Neuronal stem cell (in vitro differentiated cells): ENCODE results near the gene NSUN6.
"Not testable (repeated sequence)": the region's sequence is repeated elsewhere in the genome, so short reads cannot be mapped to it uniquely, and the experiment has no call there.

Experiments used
- DNase-seq: peaks from one replicate; pipeline ENCODE4 v3.0.0-alpha.2; 2013; ENCODE audit warnings: low spot score
- H2AFZ ChIP-seq: one replicate; pipeline ENCODE4 v1.6.1; 2013; ENCODE audit warnings: mild to moderate bottlenecking, low read length, inconsistent platforms
- H2AK5ac ChIP-seq: 2 replicates; pipeline ENCODE4 v1.6.1; 2013; ENCODE audit warnings: low read depth, mild to moderate bottlenecking, inconsistent platforms, low read length, moderate library complexity, mixed read lengths
- H2BK120ac ChIP-seq: 2 replicates; pipeline ENCODE4 v1.6.1; 2013; ENCODE audit warnings: low read depth, mild to moderate bottlenecking, inconsistent platforms, low read length, moderate library complexity, mixed read lengths
- H2BK12ac ChIP-seq: one replicate; pipeline ENCODE4 v1.6.1; 2013; ENCODE audit warnings: low read length, inconsistent platforms
- H2BK15ac ChIP-seq: 2 replicates; pipeline ENCODE4 v1.6.1; 2013; ENCODE audit warnings: mild to moderate bottlenecking, low read length, inconsistent platforms, mixed read lengths
- H2BK5ac ChIP-seq: one replicate; pipeline ENCODE4 v1.6.1; 2013; ENCODE audit warnings: inconsistent platforms, mild to moderate bottlenecking, low read length, moderate library complexity
- H3K14ac ChIP-seq: one replicate; pipeline ENCODE4 v1.6.1; 2013; ENCODE audit warnings: low read length, inconsistent platforms
- H3K18ac ChIP-seq: 2 replicates; pipeline ENCODE4 v1.6.1; 2013; ENCODE audit warnings: low read length, inconsistent platforms
- H3K23ac ChIP-seq: 2 replicates; pipeline ENCODE4 v1.6.1; 2013; ENCODE audit warnings: low read depth, mild to moderate bottlenecking, mixed read lengths, low read length, inconsistent platforms; ENCODE audit not compliant: poor library complexity
- H3K27ac ChIP-seq: replicated peaks from 3 replicates; pipeline ENCODE4 v1.5.1; 2013; ENCODE audit warnings: low read length, inconsistent platforms
- H3K27me3 ChIP-seq, 3 experiments: 2 replicates each; pipeline ENCODE4 v1.6.1; 2013; ENCODE audit warnings: low read length in 3 of 3, mild to moderate bottlenecking in 2 of 3, inconsistent platforms in 1 of 3, low read depth in 1 of 3, mixed read lengths in 1 of 3, moderate library complexity in 1 of 3; ENCODE audit not compliant: control insufficient read depth in 3 of 3, insufficient read depth in 3 of 3
- H3K36me3 ChIP-seq, 2 donors: replicated peaks in 1 of 2; 2 replicates each; pipeline ENCODE4 v1.6.1; 2013; ENCODE audit warnings: low read length in 2 of 2; ENCODE audit not compliant: control insufficient read depth in 2 of 2, insufficient read depth in 2 of 2
- H3K4ac ChIP-seq: 2 replicates; pipeline ENCODE4 v1.6.1; 2013; ENCODE audit warnings: inconsistent platforms, mild to moderate bottlenecking, low read length, moderate library complexity
- H3K4me1 ChIP-seq, 2 donors: 1 replicate in 1 of 2; 2 replicates in 1 of 2; pipeline ENCODE4 v1.6.1; 2013; ENCODE audit warnings: low read length in 2 of 2, low read depth in 1 of 2; ENCODE audit not compliant: control insufficient read depth in 2 of 2, insufficient read depth in 1 of 2
- H3K4me2 ChIP-seq: one replicate; pipeline ENCODE4 v1.6.1; 2013; ENCODE audit warnings: mild to moderate bottlenecking, low read length, inconsistent platforms; ENCODE audit not compliant: insufficient read depth, poor library complexity, severe bottlenecking
- H3K4me3 ChIP-seq, 2 donors: 2 replicates each; pipeline ENCODE4 v1.5.1; 2013; ENCODE audit warnings: low read length in 2 of 2, mild to moderate bottlenecking in 2 of 2, inconsistent platforms in 1 of 2, moderate library complexity in 1 of 2
- H3K79me1 ChIP-seq: one replicate; pipeline ENCODE4 v1.6.1; 2013; ENCODE audit warnings: low read depth, mild to moderate bottlenecking, inconsistent platforms, low read length, moderate library complexity
- H3K9ac ChIP-seq: one replicate; pipeline ENCODE4 v1.6.1; 2013; ENCODE audit warnings: mild to moderate bottlenecking, low read depth, low read length, inconsistent platforms; ENCODE audit not compliant: poor library complexity
- H3K9me3 ChIP-seq, 2 donors: replicated peaks in 1 of 2; 2 replicates each; pipeline versions ENCODE3 to v1.6.1; 2013; ENCODE audit warnings: low read length in 2 of 2, mild to moderate bottlenecking in 2 of 2, inconsistent platforms in 1 of 2, low read depth in 1 of 2, mixed read lengths in 1 of 2, moderate library complexity in 1 of 2; ENCODE audit not compliant: control insufficient read depth in 2 of 2, insufficient read depth in 1 of 2
- H4K8ac ChIP-seq: one replicate; pipeline ENCODE4 v1.6.1; 2013; ENCODE audit warnings: low read depth, mild to moderate bottlenecking, inconsistent platforms, low read length, moderate library complexity
- H4K91ac ChIP-seq: one replicate; pipeline ENCODE4 v1.6.1; 2013; ENCODE audit warnings: low read length, low read depth, mild to moderate bottlenecking, inconsistent platforms; ENCODE audit not compliant: poor library complexity
- WGBS, 2 donors: extraction: QIAGEN DNeasy Blood & Tissue Kit; methylation state at CpG; one replicate each; pipeline ENCODE4 v1.1.7; 2013; ENCODE audit warnings: missing lambda C conversion rate in 2 of 2, mixed read lengths in 1 of 2; ENCODE audit not compliant: insufficient read length in 2 of 2, insufficient replicate concordance in 1 of 2; ENCODE audit errors: extremely low coverage in 2 of 2; 5-methylcytosine and 5-hydroxymethylcytosine counted together

NSUN6 gene

GRCh38 chr10:18623671-18624070, 27.7 kb downstream of the NSUN6 start:
- DNase-seq, H4K91ac ChIP-seq, H3K4me2 ChIP-seq, H3K79me1 ChIP-seq, H3K9ac ChIP-seq, H3K18ac ChIP-seq, H2AFZ ChIP-seq, H3K27me3 ChIP-seq, H2AK5ac ChIP-seq, H3K9me3 ChIP-seq, H2BK5ac ChIP-seq, H3K4me1 ChIP-seq, H3K23ac ChIP-seq, H4K8ac ChIP-seq, H3K14ac ChIP-seq, H3K27ac ChIP-seq, H3K4me3 ChIP-seq, H2BK120ac ChIP-seq, H3K4ac ChIP-seq, H2BK12ac ChIP-seq, H2BK15ac ChIP-seq: not testable (repeated sequence)
- peaks cover 6 to 38% of the 10 kb centered on the region in 2 donors for H3K36me3 ChIP-seq
- WGBS, 2 donors, result no CpG with 5 or more reads among the region's 1 CpG

- no peak overlapping the region for H2BK15ac ChIP-seq
- no peak overlapping the region for H3K9ac ChIP-seq
- H3K4me1 ChIP-seq, result no peaks in the 10 kb centered on the region
- no peak overlapping the region for H3K14ac ChIP-seq
- H2BK5ac ChIP-seq, result no peak overlapping the region
- no peak overlapping the region for H4K8ac ChIP-seq
- H3K4me2 ChIP-seq, result no peak overlapping the region
- H3K4ac ChIP-seq, result no peak overlapping the region
- H3K36me3 ChIP-seq, result peaks cover 9 to 48% of the 10 kb centered on the region in 2 donors
- H2BK120ac ChIP-seq, result no peak overlapping the region
- H3K27me3 ChIP-seq, result no peaks in the 10 kb centered on the region
- no peaks in the 10 kb centered on the region for H3K9me3 ChIP-seq
- no peak overlapping the region for H2BK12ac ChIP-seq
- no peak overlapping the region for H3K18ac ChIP-seq
- H3K4me3 ChIP-seq, result no peak overlapping the region
- H4K91ac ChIP-seq, result no peak overlapping the region
- H2AFZ ChIP-seq, result no peak overlapping the region
- H3K79me1 ChIP-seq, result no peaks in the 10 kb centered on the region
- no peak for DNase-seq
- H3K23ac ChIP-seq, result no peak overlapping the region
- H2AK5ac ChIP-seq, result no peak overlapping the region
- no peak overlapping the region for H3K27ac ChIP-seq
Measured at GRCh38 chr10:18620856-18621255, 30.5 kb downstream of the NSUN6 start.

GRCh38 chr10:18619016-18619415, 32.4 kb downstream of the NSUN6 start:
- no peak overlapping the region for H3K18ac ChIP-seq
- peaks cover 11 to 47% of the 10 kb centered on the region in 2 donors for H3K36me3 ChIP-seq
- no peaks in the 10 kb centered on the region for H3K9me3 ChIP-seq
- H3K9ac ChIP-seq, result no peak overlapping the region
- H4K91ac ChIP-seq, result no peak overlapping the region
- no peak overlapping the region for H3K4ac ChIP-seq
- H3K4me1 ChIP-seq, result no peaks in the 10 kb centered on the region
- no peak overlapping the region for H2BK12ac ChIP-seq
- H4K8ac ChIP-seq, result no peak overlapping the region
- no peaks in the 10 kb centered on the region for H3K27me3 ChIP-seq
- no peak overlapping the region for H3K23ac ChIP-seq
- no peak overlapping the region for H2BK120ac ChIP-seq
- no peak overlapping the region for H2AFZ ChIP-seq
- DNase-seq, result no peak
- H2BK15ac ChIP-seq, result no peak overlapping the region
- no peak overlapping the region for H2BK5ac ChIP-seq
- H3K4me2 ChIP-seq, result no peak overlapping the region
- H2AK5ac ChIP-seq, result no peak overlapping the region
- no peaks in the 10 kb centered on the region for H3K79me1 ChIP-seq
- no peak overlapping the region for H3K14ac ChIP-seq
- no CpG with 5 or more reads among the region's 3 CpGs for WGBS, 2 donors
- no peak overlapping the region for H3K4me3 ChIP-seq
- no peak overlapping the region for H3K27ac ChIP-seq

GRCh38 chr10:18616337-18616736, 35.0 kb downstream of the NSUN6 start:
- Histone ChIP-seq H4K91ac (no peak overlapping the region), H3K18ac (no peak overlapping the region), H2AK5ac (no peak overlapping the region), H2BK120ac (no peak overlapping the region), H2AFZ (no peak overlapping the region), H3K79me1 (no peaks in the 10 kb centered on the region), H2BK5ac (no peak overlapping the region), H2BK15ac (no peak overlapping the region), H3K9me3 (peaks cover 0 to 6% of the 10 kb centered on the region in 2 donors), H3K4me2 (no peak overlapping the region), H3K23ac (no peak overlapping the region), H3K4me3 (no peak overlapping the region), H3K36me3 (peaks cover 8 to 60% of the 10 kb centered on the region in 2 donors), H3K9ac (no peak overlapping the region), H3K4ac (no peak overlapping the region), H2BK12ac (no peak overlapping the region), H3K27ac (no peak overlapping the region), H3K27me3 (no peaks in the 10 kb centered on the region), H3K4me1 (no peaks in the 10 kb centered on the region), H4K8ac (no peak overlapping the region), H3K14ac (no peak overlapping the region)
- no peak for DNase-seq
- no CpG with 5 or more reads among the region's 3 CpGs for WGBS, 2 donors
